GM18868 (cell line): ENCODE results near the gene VEPH1.
A peak's percentile ranks its signal among the peaks of the same experiment; 100 is the strongest.

ENCODE experiments used
- ATAC-seq: cut with Tn5 transposase; IDR thresholded peaks from one replicate; pipeline ENCODE4 v1.9.1; 2021; ENCODE audit warnings: mild to moderate bottlenecking, moderate library complexity; ENCODE audit not compliant: unreplicated experiment

VEPH1 gene

DNA sequence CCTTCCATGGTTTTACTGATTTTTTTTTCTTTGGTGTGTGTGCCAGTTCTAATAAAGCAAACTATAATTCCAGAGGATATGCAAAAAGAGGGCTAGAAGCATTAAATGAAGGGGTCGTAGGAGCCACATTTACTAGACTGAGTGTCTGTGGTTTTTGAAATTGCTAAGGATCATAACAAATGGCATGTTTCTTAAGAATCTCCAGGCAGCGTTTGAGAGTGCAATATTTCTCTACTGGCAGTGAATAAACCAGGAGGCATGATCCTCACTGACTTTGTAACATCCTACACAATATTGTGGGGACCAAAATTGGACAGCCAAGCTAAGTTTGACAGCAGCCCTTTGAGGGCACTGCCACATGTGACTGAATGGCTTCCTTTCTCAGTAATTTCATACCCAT is 227.4 kb downstream of the VEPH1 start:
- ATAC-seq: no peak

DNA sequence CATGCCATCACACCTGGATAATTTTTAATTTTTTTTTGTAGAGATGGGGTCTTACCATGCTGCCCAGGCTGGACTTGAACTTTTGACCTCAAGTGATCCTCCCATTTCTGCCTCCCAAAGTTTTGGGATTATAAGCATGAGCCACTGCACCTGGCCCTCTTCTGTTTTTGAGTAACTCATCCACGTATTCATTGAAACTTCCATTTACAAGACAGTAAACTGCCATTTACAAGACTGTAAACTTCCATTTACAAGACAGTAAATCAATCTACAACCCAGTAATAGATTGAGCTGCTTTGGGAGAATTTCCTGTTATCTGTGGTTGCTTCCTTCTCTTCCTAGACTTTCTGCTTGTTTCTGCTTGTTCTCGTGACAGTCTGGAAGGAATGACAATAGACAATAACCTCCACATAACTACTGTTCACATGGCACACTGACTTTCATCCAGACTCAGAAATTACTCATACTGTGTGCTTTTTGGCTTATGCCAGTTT is 228.5 kb downstream of the VEPH1 start:
- no peak for ATAC-seq

DNA sequence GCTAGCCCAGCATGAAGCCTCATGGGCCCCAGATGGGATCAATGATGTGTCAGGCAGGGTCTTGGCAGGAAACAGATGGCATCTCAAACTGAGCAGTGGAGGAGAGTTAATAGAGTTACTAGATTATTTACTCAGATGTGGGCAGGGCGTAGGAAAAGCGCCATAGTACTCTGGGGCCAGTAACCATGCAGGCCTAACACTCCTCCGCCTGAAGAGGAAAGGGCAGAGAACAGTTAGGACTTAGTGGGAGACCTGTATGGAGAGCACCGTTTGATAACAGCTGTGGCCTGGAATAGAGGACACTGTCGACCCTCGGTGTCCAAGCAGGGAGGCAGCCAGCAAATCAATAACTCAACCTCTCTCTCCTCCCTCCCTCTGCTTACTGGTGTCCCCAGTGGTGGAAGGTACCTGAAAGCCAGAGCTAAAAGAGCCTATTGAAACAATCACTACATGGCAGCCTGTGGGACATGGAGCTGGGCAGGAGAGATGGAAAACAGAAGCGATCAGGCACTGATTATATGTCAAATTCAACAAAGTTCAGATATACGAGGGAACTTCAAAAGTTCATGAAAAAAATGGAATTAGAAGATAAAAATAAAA is 231.8 kb downstream of the VEPH1 start:
- ATAC-seq: no peak

DNA sequence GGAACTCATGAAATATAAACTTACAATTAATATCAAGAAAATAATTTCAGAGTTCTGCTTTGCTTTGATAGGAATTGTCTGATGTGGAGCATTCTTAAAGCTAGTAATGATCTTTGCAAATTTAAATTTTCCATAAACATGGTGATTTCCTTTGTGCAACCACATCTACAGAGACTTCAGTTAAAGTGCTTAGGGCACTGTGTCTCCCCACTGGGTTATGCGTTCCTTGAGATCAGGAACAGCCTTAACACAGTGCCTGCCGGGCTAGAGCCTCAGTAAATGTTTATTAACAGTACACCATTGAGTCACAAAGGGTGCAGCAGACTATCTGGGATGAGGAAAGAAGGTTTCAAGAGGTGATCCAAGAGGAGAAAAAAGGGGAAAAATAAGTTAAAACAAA is 235.2 kb downstream of the VEPH1 start:
- ATAC-seq: no peak

DNA sequence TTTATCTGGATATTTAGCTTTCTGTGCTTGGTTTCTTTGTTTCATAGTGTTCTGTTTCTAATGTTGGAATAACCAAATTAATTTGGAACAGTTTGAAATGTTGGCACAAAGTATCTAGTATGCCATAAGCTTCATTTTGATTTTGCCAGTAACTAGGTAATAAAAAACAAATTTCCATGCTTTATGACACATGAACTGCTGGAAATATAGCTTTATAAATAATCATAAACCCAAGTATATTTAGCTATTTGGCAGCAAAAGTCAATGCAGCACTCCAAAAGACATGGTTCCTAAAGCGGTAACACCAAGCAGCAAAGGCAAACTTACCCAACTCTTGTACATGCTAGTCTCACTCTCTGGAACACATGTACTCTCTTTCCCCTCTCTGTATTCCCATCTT is 237.3 kb downstream of the VEPH1 start:
- ATAC-seq: no peak

DNA sequence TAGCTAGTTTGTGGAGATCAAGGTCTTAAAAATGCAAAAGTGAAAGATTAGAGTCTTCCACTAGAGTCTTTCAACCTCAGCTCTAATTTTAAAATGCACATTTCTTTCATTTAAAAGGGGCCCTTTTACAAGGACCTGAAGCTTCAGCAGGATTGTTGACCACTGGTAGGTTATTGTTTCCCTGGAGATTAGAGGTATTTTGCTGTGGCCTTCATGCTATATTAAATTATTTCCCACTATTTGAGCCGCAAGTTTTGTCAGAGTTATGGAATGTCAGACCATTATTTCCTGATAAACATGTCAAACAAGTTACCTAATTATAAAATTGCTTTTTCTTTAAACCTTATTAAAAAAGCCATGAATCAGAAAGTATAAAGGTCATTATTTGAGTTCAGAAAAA is 240.2 kb downstream of the VEPH1 start:
- no peak for ATAC-seq

DNA sequence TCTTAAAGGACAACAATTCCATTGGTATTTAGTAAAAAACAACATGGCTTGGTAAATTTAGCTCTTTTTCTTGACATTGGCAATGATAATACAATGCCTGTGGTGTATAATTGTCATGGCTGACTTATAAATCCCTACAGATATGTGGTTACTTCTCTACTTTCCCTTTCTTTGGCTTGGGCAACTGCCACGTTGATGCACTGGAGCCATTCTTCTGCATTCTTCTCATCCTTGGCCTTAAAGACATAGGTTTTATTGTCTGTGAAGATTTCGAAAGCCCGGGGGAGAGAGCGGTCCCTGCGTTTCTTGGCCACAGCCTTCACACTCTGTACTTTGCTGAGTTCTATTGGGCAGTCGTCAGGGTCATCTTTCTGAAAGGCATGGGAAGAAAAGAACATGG is 242.2 kb downstream of the VEPH1 start:
- no peak for ATAC-seq

DNA sequence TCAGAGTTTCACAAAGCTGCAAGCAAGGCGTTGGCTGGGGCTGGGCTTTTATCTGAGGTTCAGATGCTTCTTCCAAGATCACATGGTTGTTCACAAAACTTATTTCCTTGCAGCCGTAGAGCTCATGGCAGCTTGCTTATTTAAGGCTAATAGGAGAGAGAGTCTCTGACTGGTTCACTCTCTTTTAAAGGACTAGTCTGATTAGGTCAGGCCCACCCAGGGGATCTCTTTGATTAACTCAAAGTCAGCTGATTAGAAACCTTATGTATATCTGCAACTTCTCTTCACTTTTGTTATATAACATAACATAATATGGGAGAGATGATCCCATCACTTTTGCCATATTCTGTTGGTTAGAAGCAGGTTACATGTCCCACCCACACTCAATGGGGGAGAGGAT is 243.4 kb downstream of the VEPH1 start:
- ATAC-seq: no peak

DNA sequence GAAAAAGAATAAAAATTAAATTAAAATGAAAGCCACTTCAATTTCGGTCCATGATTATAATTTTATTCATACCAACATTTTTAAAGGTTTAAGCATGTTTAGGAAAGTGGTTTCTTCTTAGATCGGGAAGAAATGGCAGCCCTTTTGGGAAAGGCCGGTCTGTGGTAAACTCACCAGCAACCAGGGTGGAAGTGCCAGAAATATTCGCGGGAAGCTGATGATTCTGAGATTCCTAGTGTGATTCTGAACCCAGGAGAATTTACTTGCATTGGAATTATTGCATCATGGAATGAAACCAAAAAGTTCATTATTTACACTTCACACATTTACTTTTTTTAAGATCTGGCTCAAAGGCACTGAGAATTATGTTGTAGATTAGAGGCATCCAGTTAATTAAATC is 246.1 kb downstream of the VEPH1 start:
- no peak for ATAC-seq

DNA sequence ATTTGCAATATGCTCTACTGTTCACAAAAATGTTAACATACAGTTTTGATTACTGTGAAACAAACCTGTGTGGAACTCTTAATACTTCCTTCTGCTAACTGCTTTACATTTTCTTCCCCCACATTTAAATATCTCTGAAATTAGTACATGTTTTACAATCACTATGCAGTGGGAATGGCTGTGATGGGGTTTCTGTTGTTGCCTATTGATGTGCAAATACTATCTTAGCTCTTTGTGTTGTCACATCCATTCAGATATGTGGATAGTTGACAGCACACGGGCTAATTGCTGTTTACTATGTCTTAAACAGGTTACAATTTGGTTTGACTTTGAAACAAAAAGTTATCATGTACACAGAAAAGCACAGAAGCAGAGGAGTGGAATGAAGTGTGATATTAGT is 247.4 kb downstream of the VEPH1 start:
- no peak for ATAC-seq

DNA sequence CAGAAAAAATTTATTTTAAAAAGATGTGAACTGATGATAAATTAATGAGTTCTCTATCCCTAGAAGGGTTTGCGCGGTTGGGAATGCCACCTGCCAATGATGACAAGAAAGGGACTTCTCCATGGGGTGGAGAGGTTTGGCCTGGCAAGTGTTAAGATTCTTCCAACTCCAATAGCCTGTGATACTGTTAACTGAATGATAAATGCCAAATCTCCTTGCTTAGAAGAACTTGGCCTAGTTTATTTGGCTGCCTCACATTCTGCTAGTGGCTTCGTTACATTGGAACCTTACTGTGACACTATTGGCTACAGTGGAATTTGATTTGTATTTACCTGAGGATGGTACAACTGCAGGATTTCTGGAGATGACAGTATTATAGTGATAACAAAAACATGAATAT is 251.5 kb downstream of the VEPH1 start:
- no peak for ATAC-seq

DNA sequence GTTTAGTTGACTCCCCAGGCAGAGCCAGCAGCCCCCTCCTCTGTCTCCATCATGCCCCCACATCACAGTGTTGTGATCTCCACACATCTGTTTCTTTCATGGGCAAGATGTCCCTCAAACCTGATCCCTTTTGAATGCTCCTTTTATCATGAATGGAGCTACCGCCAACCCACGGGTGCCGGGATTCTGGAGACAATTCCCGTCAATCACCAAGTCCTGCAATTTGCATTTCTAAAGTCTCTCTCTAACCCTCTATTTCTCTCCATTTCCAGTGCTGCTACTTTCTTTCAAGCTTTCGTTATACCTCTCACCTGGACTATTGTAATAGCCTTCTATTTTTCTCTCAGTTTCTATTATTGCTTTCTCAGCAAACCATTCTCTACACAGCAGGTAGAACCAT is 253.6 kb downstream of the VEPH1 start:
- no peak for ATAC-seq

DNA sequence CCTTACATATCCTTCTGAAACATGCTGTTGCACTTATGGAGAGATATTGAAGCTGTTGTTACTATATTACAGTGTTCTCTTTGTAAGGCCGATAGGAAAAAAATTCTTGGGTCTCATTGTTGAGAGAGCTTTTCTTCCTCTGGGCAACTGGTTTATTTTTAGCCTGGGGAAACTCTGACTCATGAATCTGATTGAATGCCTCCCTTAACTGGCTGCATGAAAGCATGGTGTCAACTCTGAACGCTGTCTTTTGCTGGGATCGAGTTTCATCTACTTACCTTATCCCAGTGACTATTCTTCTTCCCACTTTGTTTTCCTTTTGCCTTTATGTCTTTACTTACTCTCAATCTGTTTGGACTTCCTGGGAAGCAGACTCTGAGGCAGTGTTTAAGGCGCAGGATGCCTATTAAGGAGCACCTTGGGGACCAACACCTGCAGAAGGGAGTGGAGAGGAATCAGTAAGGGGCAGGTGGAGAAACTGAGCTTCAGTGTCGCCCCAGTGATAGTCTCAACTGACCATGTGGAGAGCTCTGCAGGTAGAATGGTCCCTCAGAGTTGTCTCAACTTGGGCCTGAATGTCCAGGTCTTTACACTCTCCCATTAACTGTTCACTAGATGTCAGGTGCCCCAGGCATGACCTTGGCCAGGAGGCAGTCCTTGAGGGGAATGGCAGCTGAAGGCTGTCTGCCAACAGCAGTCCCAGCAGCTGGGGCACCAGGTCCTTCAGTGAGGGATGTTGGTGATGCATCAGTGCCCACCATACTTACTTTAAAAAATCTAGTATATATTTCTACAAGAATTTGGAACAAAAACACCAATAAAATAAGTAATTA is 254.4 kb downstream of the VEPH1 start:
- no peak for ATAC-seq

DNA sequence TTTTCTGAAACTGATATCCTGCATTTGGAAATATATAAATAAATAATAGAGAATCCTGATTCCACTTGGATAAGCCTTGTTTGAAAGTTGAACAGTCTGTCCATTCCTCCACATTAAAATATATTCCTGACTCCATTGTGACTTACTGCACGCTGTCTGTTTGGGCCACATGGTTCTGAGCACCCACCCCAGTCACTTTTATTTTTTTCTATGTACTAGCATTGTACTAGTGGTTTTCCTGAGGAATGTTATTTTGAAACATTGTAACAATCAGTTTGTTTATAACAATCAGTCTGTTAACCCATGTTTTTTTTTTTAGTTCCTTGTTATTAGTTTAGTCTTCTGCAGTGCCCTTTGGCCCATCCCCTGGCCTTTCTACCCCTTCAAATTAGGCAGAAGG is 255.8 kb downstream of the VEPH1 start:
- ATAC-seq: no peak

DNA sequence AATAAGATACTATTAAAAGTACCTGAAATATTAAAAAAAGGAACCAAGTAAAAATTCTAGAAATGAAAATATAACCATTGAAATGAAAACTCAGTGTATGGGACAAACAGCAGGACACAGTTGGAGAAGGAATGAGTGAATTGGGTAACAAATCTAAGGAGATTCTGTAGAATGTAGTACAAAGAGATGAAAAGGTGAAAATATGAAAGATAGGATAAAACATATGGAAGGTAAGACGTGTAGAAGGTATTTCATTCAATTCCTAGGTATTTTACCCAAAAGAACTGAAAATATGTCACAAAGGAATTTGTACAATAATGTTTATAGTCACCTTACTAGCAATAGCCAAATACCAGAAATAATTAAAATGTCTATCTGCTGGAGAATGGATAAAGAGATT is 260.4 kb downstream of the VEPH1 start:
- no peak for ATAC-seq

DNA sequence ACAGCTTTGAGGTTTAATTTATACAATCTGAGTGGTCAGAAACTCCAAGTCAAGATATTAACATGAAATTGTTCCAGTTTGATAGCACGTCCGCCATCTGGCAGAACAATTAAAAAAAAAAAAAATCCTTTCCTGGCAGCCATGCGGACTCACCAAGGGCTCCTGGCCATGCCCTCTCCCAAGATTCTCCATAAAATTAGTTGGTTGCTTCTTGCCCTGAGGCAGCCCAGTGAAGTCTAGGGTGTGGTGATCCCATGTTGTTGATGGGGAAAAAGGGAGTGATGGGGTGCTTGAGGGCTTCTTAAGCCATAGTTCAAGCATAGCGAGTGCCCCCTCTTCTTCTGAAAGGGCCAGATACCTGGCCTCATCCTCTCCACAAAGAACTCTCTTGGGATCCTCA is 261.6 kb downstream of the VEPH1 start:
- ATAC-seq: no peak

DNA sequence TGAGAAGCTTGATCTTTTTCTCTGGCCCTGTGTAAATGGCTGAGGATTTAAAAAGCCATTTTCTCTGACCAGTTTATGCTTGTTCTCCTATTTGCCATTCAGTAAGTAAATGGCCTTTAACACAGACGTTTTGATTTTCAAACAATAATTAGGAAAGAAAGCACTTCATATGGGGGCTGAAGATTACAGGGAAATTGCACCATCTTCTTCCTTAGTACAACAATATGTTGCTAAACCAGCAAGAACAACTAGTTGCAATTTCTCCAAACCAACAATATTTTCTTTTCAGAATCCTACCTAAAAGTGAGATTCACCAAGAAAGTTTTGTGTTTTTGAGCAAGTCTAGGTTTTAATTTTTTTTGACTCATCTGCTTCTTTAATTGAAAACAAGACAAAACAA is 262.8 kb downstream of the VEPH1 start:
- no peak for ATAC-seq

DNA sequence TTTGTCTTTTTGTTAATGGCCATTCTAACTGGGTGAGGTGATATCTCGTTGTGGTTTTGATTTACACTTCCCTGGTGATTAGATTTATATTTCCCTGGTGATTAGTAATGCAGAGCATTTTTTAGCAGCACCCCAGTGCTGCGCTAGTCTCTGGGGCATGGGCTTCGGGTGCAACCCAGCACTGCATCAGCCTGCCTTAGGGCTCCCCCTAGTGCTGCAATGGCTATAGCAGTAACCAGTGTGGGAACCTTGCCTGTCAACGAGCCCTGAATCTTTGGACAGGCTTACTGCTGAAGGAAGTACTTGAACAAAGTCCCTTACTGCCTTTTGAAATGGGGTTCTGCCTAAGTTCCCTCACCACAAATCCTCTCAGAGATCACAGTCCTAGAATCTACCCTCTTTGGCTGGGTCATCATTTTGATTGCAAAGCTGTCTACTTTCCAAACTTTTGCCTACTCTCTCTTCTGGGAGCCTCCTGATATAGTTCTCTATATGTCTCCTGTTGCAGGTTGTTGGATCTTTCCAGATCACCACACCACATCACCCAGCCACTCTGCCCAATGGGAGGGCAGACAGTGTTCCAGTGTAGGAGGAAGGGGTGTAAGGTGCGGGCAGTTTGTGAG is 264.0 kb downstream of the VEPH1 start:
- ATAC-seq: peak; percentile 100

DNA sequence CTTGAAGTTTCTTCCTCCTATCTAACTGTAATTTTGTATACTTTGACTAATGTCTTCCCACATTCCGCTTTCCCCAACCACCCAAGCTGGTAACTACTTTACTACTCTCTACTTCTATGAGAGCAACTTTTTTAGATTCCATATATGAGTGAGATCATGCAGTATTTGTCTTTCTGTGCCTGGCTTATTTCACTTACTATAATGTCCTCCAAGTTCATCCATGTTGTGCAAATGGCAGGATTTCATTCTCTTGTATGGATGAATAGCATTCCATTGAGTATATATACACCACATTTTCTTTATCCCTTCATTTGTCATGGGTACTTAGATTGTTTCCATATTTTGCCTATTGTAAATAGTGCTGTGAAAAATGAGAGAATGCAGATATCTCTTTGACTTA is 264.8 kb downstream of the VEPH1 start:
- no peak for ATAC-seq

DNA sequence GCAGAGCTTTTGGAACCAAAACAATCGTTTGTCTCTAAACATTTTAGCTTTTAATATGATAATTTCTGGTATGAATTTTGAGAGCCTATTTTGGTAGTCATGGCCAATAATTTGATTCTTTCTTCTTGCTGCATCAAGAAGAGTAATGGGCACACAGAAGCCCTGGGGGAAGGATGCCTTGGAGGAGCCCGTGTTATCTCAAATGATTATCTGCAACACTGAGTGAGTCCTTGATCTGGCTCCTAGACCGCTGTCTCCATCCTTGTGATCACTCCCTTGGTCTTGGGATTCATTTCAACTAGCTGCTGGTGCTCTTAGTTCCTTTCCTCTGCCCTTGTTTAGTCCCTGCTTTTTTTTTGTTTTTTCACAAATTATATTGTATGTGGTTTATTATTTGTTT is 265.3 kb downstream of the VEPH1 start:
- ATAC-seq: no peak

DNA sequence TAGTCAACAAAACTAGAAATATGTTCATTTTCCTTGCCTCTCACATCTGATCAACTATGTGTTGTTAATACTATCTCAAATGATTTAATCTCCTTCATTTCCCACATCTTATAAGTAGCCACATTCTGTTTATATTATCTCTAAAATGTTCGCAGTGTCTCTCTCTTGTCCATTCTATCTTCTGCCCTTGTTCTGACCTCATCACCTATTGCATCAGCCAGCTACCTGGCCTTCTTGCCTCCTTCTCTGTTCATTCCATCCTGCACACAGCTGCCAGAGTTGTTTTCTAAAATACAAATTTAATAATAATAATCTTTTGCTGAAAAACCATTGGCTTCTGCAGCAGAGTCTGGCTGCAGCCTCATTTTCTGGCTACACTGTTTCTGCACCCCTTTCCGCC is 267.9 kb downstream of the VEPH1 start:
- ATAC-seq: no peak

DNA sequence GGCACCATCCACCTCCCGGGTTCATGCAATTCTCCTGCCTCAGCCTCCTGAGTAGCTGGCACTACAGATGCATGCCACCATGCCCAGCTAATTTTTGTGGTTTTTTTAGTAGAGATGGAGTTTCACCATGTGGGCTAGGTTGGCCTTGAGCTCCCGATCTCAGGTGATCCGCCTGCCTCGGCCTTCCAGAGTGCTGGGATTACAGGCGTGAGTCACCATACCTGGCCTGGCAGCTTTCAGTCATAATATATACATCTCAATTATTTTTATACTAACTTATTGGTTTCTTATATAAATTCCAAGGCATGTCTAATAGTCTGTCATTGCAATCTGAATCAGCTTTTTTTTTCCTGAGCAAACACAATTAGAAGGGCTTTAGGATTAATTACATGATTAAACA is 269.3 kb downstream of the VEPH1 start:
- ATAC-seq: no peak
